DND-41 (cell line): ENCODE data around the gene RAE1.

ENCODE experiments used
- CTCF ChIP-seq: IDR thresholded peaks from 2 replicates; pipeline ENCODE4 v1.5.1; 2012; ENCODE audit warnings: borderline replicate concordance, low read length, moderate library complexity, mild to moderate bottlenecking; ENCODE audit not compliant: poor library complexity, severe bottlenecking; ENCODE audit errors: extremely low read depth
- EZH2 ChIP-seq: IDR thresholded peaks from 3 replicates; pipeline ENCODE4 v1.6.1; 2012; ENCODE audit warnings: borderline replicate concordance, low read depth, mild to moderate bottlenecking, moderate library complexity, low read length, inconsistent platforms; ENCODE audit not compliant: severe bottlenecking

GRCh38 chr20:57316795-57317201, 34.3 kb upstream of the RAE1 start:
- TF ChIP-seq CTCF (no peak), EZH2 (no peak)
